T-helper 2 cell treated with Interferon-gamma antibody and Interleukin-4, amounts not matched to agents 5 μg/mL and 100 μg/mL, for 36 hours (primary cell): ENCODE measurements around the gene SPHKAP.

Source experiments
- DNase-seq: peaks from one replicate; pipeline ENCODE4 v3.0.0; 2021; ENCODE audit warnings: low spot score
- H3K27ac Mint-ChIP-seq: one replicate; pipeline ENCODE4 v1.8.0; 2021; ENCODE audit warnings: mild to moderate bottlenecking, mixed read lengths
- H3K27me3 Mint-ChIP-seq: one replicate; pipeline ENCODE4 v1.8.0; 2021; ENCODE audit warnings: low read depth, mixed read lengths
- H3K36me3 Mint-ChIP-seq: one replicate; pipeline ENCODE4 v1.8.0; 2021; ENCODE audit warnings: low read depth, mixed read lengths
- H3K4me1 Mint-ChIP-seq: one replicate; pipeline ENCODE4 v1.8.0; 2021; ENCODE audit warnings: low read depth, mixed read lengths
- H3K4me3 Mint-ChIP-seq: one replicate; pipeline ENCODE4 v1.8.0; 2022; ENCODE audit warnings: mild to moderate bottlenecking, moderate library complexity, mixed read lengths
- H3K9me3 Mint-ChIP-seq: one replicate; pipeline ENCODE4 v1.8.0; 2021; ENCODE audit warnings: mixed read lengths

The SPHKAP gene

GRCh38 chr2:227933884-227934283 is 247.6 kb downstream of the SPHKAP start:
- Mint-ChIP-seq H3K27me3 (no peaks in the 10 kb centered on the region), H3K4me3 (no peak overlapping the region), H3K27ac (no peak overlapping the region), H3K4me1 (no peaks in the 10 kb centered on the region), H3K36me3 (no peaks in the 10 kb centered on the region), H3K9me3 (no peaks in the 10 kb centered on the region)
- no peak for DNase-seq

DNA sequence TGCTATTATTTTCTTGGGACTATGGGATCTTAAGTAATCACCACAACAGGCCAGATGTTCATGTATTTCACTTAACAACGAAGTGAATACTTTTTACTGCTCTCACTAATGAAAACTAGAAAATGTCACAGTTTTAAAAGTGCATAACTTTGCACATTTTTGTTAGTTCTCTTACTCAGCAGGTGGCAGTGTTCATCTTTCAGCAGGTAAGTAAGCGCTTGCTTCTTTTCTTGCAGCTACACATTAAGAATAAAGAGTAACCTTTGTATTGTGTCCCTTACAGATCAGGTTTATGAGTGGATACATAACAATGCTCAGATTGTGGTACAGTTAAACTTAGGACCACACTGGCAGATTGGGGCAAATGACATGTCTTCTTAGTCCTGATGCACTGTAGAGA is 249.1 kb downstream of the SPHKAP start:
- no peaks in the 10 kb centered on the region for H3K36me3 Mint-ChIP-seq
- H3K27me3 Mint-ChIP-seq = no peaks in the 10 kb centered on the region
- no peak for DNase-seq
- H3K4me3 Mint-ChIP-seq = no peak overlapping the region
- no peak overlapping the region for H3K27ac Mint-ChIP-seq
- peaks cover under 1% of the 10 kb centered on the region for H3K9me3 Mint-ChIP-seq
- no peaks in the 10 kb centered on the region for H3K4me1 Mint-ChIP-seq

DNA sequence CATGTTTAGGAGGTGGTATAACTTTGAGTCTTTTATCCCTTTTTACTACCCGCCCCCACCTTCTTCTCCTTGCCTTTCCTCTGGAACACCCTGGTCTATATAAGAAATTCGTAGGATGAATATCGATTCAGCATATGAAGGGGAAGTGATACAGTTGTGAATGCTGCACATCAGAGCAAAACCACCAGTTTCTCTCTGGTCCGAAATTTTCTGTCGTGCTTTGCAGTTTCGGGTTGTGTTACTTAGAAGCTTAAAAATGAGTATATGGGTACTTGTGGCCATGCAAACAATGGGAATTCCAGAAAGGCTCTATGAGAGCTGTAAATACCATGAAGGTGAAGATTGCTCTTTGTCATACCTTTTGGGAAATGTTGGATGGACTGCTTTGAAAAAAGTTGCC is 249.5 kb downstream of the SPHKAP start:
- Mint-ChIP-seq H3K9me3 (peaks cover 5% of the 10 kb centered on the region), H3K4me1 (no peaks in the 10 kb centered on the region), H3K27ac (no peak overlapping the region), H3K4me3 (no peak overlapping the region), H3K27me3 (no peaks in the 10 kb centered on the region), H3K36me3 (no peaks in the 10 kb centered on the region)
- DNase-seq = no peak
